HepG2 (cell line): ENCODE data around the gene FHDC1. TPM values are rescaled to one million over a fixed set of nuclear protein-coding genes. Genes with fewer than 3 reads are reported as not detected.

Source experiments
- ATAC-seq: fragments of 200-7000 bp; cut with Tn5 transposase; 3 replicates; pipeline ENCODE4 v1.9.1; 2020; ENCODE audit warnings: mild to moderate bottlenecking, moderate library complexity
- BruUV-seq: library from RNA; stranded (reverse); fragments of 400-500 nt; replicated peaks from 2 replicates; lab custom pipeline; 2021; lab: Mats Ljungman, UMichigan
- CTCF ChIA-PET: fragments of 300-600 bp; formaldehyde crosslinking; extraction: SDS; loops from one replicate; lab custom pipeline; 2021; ENCODE audit warnings: low total read pairs, inconsistent platforms, low intra/inter-chr PET ratio; lab: Yijun Ruan, JAX
- POLR2A ChIA-PET: fragments of 350-600 bp; sonication (Branson Sonifier 250); formaldehyde crosslinking; loops from one replicate; lab custom pipeline; 2020; ENCODE audit warnings: antibody characterized with exemption, inconsistent platforms; lab: Yijun Ruan, JAX
- DNase-seq: peaks from one replicate; pipeline ENCODE4 v3.0.0-alpha.2; 2015; ENCODE audit warnings: low spot score
- FAIRE-seq: peaks from 3 replicates; lab custom pipeline; 2011; peaks lifted over from hg19 to GRCh38; lab: Jason Lieb, UNC
- H2AFZ ChIP-seq: one replicate; pipeline ENCODE4 v1.6.1; 2011; ENCODE audit warnings: low read length, inconsistent platforms
- H3K27ac ChIP-seq: fragments of 300-600 bp; 3 replicates; pipeline ENCODE4 v1.8.0; 2011; ENCODE audit warnings: mixed run types, mild to moderate bottlenecking, mixed read lengths, low read length, inconsistent platforms; ENCODE audit not compliant: insufficient read depth; ENCODE audit errors: extremely low read length
- H3K27me3 ChIP-seq, 2 experiments: fragments of 200-600 bp in 1 of 2; 2 replicates in 1 of 2; 3 replicates in 1 of 2; pipeline versions ENCODE4 v1.6.0 to v1.8.0; 2011; ENCODE audit warnings: low read length in 2 of 2, mild to moderate bottlenecking in 2 of 2, moderate library complexity in 2 of 2, inconsistent platforms in 1 of 2; ENCODE audit not compliant: insufficient read depth in 2 of 2, control insufficient read depth in 1 of 2
- H3K36me3 ChIP-seq, 2 experiments: fragments of 200-600 bp in 1 of 2; replicated peaks in 1 of 2; 2 replicates in 1 of 2; 3 replicates in 1 of 2; pipeline versions ENCODE4 v1.5.1 to v1.8.0; 2011; ENCODE audit warnings: low read length in 2 of 2, inconsistent platforms in 1 of 2; ENCODE audit not compliant: insufficient read depth in 2 of 2, control insufficient read depth in 1 of 2
- H3K4me1 ChIP-seq: 2 replicates; pipeline ENCODE4 v1.5.1; 2012; ENCODE audit warnings: low read length, inconsistent platforms; ENCODE audit not compliant: insufficient read depth
- H3K4me2 ChIP-seq: 2 replicates; pipeline ENCODE4 v1.6.0; 2011; ENCODE audit warnings: low read depth, low read length, inconsistent platforms
- H3K4me3 ChIP-seq, 3 experiments: fragments of 200-600 bp in 1 of 3; sonication (generic), shearing (Covaris generic) in 1 of 3; replicated peaks in 1 of 3; 2 replicates each; pipeline ENCODE4 v1.5.1; 2011 to 2016; ENCODE audit warnings: low read length in 3 of 3, inconsistent platforms in 2 of 3, low read depth in 2 of 3, mild to moderate bottlenecking in 2 of 3, control low read depth in 1 of 3, mixed read lengths in 1 of 3; ENCODE audit not compliant: insufficient read depth in 1 of 3
- H3K79me2 ChIP-seq: one replicate; pipeline ENCODE4 v1.6.1; 2011; ENCODE audit warnings: low read length, inconsistent platforms; ENCODE audit not compliant: insufficient read depth
- H3K9ac ChIP-seq: 2 replicates; pipeline ENCODE4 v1.6.0; 2011; ENCODE audit warnings: mild to moderate bottlenecking, low read depth, low read length, inconsistent platforms; ENCODE audit not compliant: insufficient read depth
- H3K9me3 ChIP-seq: 2 replicates; pipeline ENCODE4 v1.5.1; 2012; ENCODE audit warnings: mild to moderate bottlenecking, low read length
- H4K20me1 ChIP-seq: 2 replicates; pipeline ENCODE4 v1.6.0; 2011; ENCODE audit warnings: inconsistent platforms, mild to moderate bottlenecking, low read length, moderate library complexity; ENCODE audit not compliant: insufficient read depth
- KDM3A ChIP-seq: IDR thresholded peaks from 2 replicates; pipeline ENCODE4 v1.6.1; 2018; ENCODE audit warnings: low read depth, missing compliant biosample characterization
- MXI1 ChIP-seq: IDR thresholded peaks from 3 replicates; pipeline ENCODE4 v1.6.1; 2012; ENCODE audit warnings: low read depth, low read length, inconsistent platforms, borderline replicate concordance
- SALL2 ChIP-seq: sonication (generic); formaldehyde crosslinking; IDR thresholded peaks from 2 replicates; pipeline ENCODE4 v1.8.1; 2023; ENCODE audit warnings: mild to moderate bottlenecking, missing genetic modification reagents, inconsistent platforms
- ZBTB14 ChIP-seq: sonication (generic); formaldehyde crosslinking; IDR thresholded peaks from 2 replicates; pipeline ENCODE4 v1.4.0; 2020; ENCODE audit warnings: missing genetic modification reagents
- ZNF121 ChIP-seq: sonication (generic); formaldehyde crosslinking; IDR thresholded peaks from 2 replicates; pipeline ENCODE4 v1.5.0; 2020; ENCODE audit warnings: mild to moderate bottlenecking, missing genetic modification reagents
- ZNF280B ChIP-seq: sonication (generic); formaldehyde crosslinking; IDR thresholded peaks from 2 replicates; pipeline ENCODE4 v1.5.0; 2020; ENCODE audit warnings: missing genetic modification reagents, mild to moderate bottlenecking, borderline replicate concordance
- ZNF691 ChIP-seq: sonication (generic); formaldehyde crosslinking; IDR thresholded peaks from 2 replicates; pipeline ENCODE4 v1.4.0; 2020; ENCODE audit warnings: missing genetic modification reagents, low read depth, mild to moderate bottlenecking, borderline replicate concordance
- ZSCAN21 ChIP-seq: sonication (generic); formaldehyde crosslinking; IDR thresholded peaks from 2 replicates; pipeline ENCODE4 v1.8.0; 2022; ENCODE audit warnings: mild to moderate bottlenecking, missing genetic modification reagents, moderate library complexity, borderline replicate concordance
- ZSCAN22 ChIP-seq: sonication (generic); formaldehyde crosslinking; IDR thresholded peaks from 2 replicates; pipeline ENCODE4 v1.4.0; 2020; ENCODE audit warnings: mild to moderate bottlenecking, missing genetic modification reagents
- WGBS: methylation state at CpG from one replicate; pipeline ENCODE4 v1.1.6; 2017; ENCODE audit warnings: low lambda C conversion rate; 5-methylcytosine and 5-hydroxymethylcytosine counted together
- in situ Hi-C: cut with HindIII; loops from 2 replicates; pipeline ENCODE4 v1.10.0; 2017; ENCODE audit warnings: low pct_unique_long_range_greater_than_20kb; ENCODE audit not compliant: extremely low pct_ligation_motif_present
- intact Hi-C: fragments of 100-400 bp; cut with micrococcal nuclease; formaldehyde crosslinking; loops from one replicate; pipeline ENCODE4 v1.10.0; 2022; ENCODE audit not compliant: unreplicated experiment
- polyA plus RNA-seq, 8 experiments: library from polyadenylated mRNA; depleted of rRNA in 3 of 8; stranded (reverse) in 7 of 8; unstranded in 1 of 8; fragments of >200 nt; fragmentation: Illumina TruSeq in 4 of 8; extraction: Trizol in 4 of 8; gene quantifications; 2 replicates each; pipeline versions ENCODE4 v1.2.1 to v1.2.3, GENCODE V29; 2011 to 2016; ENCODE audit warnings: low read depth in 4 of 8, missing spikeins in 1 of 8, mixed read lengths in 1 of 8; ENCODE audit not compliant: insufficient read depth in 1 of 8
- total RNA-seq, 5 experiments: library from RNA; depleted of rRNA; stranded (reverse); fragments of >200 nt; fragmentation: Illumina TruSeq; extraction: Trizol; gene quantifications; 2 replicates each; pipeline ENCODE4 v1.2.3, GENCODE V29; 2016; ENCODE audit warnings: low read depth in 1 of 5
- TF ChIP-seq, protein P1 (sequence below): sonication (generic); formaldehyde crosslinking; IDR thresholded peaks from 2 replicates; pipeline ENCODE4 v1.9.0; 2021; ENCODE audit warnings: missing genetic modification reagents, borderline replicate concordance

The FHDC1 gene
- total and polyA plus RNA-seq, 2 of the 13 experiments (the other 11 are each of a cell fraction or from before 2014, with no cell fraction given) = 0.07 to 0.15 TPM

- Histone ChIP-seq H3K79me2 (no peaks in the 10 kb centered on the region), H3K4me2 (no peak overlapping the region), H4K20me1 (no peaks in the 10 kb centered on the region), H3K36me3 (no peaks in the 10 kb centered on the region), H3K9me3 (no peaks in the 10 kb centered on the region), H3K4me1 (peaks cover 3% of the 10 kb centered on the region; the same call in 1 of the 2 replicates), H3K27me3 (peaks cover 0 to 10% of the 10 kb centered on the region in 2 experiments; a peak in 2 of 5 replicates), H3K27ac (no peak overlapping the region), H2AFZ (no peak overlapping the region), H3K4me3 (no peak overlapping the region), H3K9ac (no peak overlapping the region)
- no TSS peak for BruUV-seq
- intact Hi-C loops = no loop called here
- FAIRE-seq (no peak), DNase-seq (no peak), ATAC-seq (no peak)
- in situ Hi-C loops = no loop called here
- TF ChIP-seq ZNF121 (CRISPR knock-in tag) = no peak
- TF ChIP-seq ZNF691 (CRISPR knock-in tag) = no peak
- no peak for TF ChIP-seq KDM3A (CRISPR knock-in tag)
- TF ChIP-seq ZBTB14 = no peak
- TF ChIP-seq, protein P1, sequence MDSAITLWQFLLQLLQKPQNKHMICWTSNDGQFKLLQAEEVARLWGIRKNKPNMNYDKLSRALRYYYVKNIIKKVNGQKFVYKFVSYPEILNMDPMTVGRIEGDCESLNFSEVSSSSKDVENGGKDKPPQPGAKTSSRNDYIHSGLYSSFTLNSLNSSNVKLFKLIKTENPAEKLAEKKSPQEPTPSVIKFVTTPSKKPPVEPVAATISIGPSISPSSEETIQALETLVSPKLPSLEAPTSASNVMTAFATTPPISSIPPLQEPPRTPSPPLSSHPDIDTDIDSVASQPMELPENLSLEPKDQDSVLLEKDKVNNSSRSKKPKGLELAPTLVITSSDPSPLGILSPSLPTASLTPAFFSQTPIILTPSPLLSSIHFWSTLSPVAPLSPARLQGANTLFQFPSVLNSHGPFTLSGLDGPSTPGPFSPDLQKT (CRISPR knock-in tag) = no peak
- TF ChIP-seq ZNF280B = no peak
- TF ChIP-seq ZSCAN21 (CRISPR knock-in tag) = no peak
- TF ChIP-seq MXI1 = no peak
- no peak for TF ChIP-seq SALL2 (CRISPR knock-in tag)
- TF ChIP-seq ZSCAN22 = no peak
- 72% methylated on average over 4 of the region's 4 CpGs for WGBS
- ChIA-PET POLR2A (no interaction called here), CTCF (no interaction called here)
Observed at GRCh38 chr4:153018031-153018430, 81.9 kb downstream of the FHDC1 start.
